Gastroesophageal sphincter (tissue), 3 donors: ENCODE data around the gene SEC22A.

Experiments
- EP300 ChIP-seq: sonication (generic); formaldehyde crosslinking; IDR thresholded peaks from one replicate; pipeline ENCODE4 v1.6.1; 2017; ENCODE audit warnings: antibody characterized with exemption, mild to moderate bottlenecking
- POLR2A ChIP-seq, 2 donors: fragments of 450-650 bp; IDR thresholded peaks; one replicate each; pipeline ENCODE4 v1.6.1; 2017; ENCODE audit warnings: antibody characterized with exemption in 2 of 2, mild to moderate bottlenecking in 2 of 2, moderate library complexity in 1 of 2
- POLR2AphosphoS5 ChIP-seq: sonication (generic); formaldehyde crosslinking; IDR thresholded peaks from one replicate; pipeline ENCODE4 v1.6.1; 2017; ENCODE audit warnings: antibody characterized with exemption
- TF ChIP-seq, protein P1 (sequence below), 4 experiments: fragments of 200-600 bp in 2 of 4; fragments of 450-650 bp in 2 of 4; sonication (generic) in 1 of 4; IDR thresholded peaks; one replicate each; pipeline ENCODE4 v1.5.1; 2017 to 2019; ENCODE audit warnings: antibody characterized with exemption in 4 of 4, mild to moderate bottlenecking in 2 of 4, moderate library complexity in 2 of 4

DNA sequence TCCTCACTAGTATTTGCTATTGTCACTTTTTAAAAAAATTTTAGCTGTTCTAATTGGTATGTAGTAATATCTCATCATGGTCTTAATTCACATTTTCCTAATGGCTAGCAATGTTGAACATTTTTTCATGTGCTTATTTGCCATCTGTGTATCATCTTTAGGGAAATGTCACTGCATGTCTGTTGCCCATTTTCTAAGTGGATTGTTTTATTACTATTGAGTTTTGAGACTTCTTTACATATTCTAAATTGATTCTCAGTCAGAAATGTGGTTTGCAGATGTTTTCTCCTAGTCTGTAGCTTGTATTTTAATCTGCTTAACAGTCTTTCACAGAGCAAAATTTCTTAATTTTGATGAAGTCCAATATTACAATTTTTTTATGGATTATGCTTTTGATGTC, 33.6 kb upstream of the SEC22A start:
- no peak for TF ChIP-seq POLR2AphosphoS5
- TF ChIP-seq, protein P1, sequence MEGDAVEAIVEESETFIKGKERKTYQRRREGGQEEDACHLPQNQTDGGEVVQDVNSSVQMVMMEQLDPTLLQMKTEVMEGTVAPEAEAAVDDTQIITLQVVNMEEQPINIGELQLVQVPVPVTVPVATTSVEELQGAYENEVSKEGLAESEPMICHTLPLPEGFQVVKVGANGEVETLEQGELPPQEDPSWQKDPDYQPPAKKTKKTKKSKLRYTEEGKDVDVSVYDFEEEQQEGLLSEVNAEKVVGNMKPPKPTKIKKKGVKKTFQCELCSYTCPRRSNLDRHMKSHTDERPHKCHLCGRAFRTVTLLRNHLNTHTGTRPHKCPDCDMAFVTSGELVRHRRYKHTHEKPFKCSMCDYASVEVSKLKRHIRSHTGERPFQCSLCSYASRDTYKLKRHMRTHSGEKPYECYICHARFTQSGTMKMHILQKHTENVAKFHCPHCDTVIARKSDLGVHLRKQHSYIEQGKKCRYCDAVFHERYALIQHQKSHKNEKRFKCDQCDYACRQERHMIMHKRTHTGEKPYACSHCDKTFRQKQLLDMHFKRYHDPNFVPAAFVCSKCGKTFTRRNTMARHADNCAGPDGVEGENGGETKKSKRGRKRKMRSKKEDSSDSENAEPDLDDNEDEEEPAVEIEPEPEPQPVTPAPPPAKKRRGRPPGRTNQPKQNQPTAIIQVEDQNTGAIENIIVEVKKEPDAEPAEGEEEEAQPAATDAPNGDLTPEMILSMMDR (IDR thresholded peaks at IDR 0.05), result no peak
- no peak for TF ChIP-seq EP300
- no peak for TF ChIP-seq POLR2A (IDR thresholded peaks at IDR 0.05)
